Left kidney (tissue), 2 donors: ENCODE data around the gene DHRS12. TPM values are rescaled to one million over a fixed set of nuclear protein-coding genes. Genes with fewer than 3 reads are reported as not detected.

ENCODE experiments used
- DNase-seq: peaks from one replicate; pipeline ENCODE4 v3.0.0-alpha.2; 2013
- polyA plus RNA-seq: library from polyadenylated mRNA; unstranded; fragments of 120-200 nt; gene quantifications from one replicate; pipeline ENCODE4 v1.2.1, GENCODE V29; 2013; ENCODE audit not compliant: insufficient read length

The DHRS12 gene
- polyA plus RNA-seq, 1 donor, result 23.6 TPM

DNA sequence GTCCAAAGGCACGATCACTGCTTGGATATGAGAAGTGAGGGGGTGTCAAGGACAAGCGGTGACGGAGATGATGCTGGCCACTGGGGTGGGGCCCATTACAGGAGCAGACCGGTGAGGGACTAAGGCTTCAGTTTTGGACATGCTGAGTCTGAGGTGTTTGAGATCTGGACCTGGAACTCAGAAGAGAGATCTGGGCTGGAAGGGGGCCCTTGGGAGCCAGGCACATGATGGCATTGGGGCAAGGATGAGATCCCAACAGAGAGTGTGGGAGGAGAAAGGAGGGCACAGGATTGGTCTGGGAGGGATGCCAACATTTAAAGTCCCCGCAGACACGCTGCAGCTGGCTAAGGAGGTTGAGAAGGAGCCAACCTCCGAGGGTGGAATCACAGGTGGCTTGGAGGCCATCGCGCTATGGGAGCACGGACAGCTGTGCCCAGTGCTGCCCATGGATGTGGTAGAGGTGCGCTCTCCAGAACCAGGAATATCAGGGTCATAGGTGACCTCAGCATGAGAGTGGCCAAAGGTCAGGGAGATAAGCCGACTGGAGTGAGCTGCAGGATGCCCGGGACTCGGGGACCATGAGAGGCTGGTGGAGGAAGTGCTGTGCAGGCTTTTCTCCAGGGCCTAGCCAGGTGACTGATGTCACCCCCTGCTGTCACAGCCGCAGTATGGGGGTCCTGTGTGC is 21.8 kb downstream of the DHRS12 start:
- no peak for DNase-seq

DNA sequence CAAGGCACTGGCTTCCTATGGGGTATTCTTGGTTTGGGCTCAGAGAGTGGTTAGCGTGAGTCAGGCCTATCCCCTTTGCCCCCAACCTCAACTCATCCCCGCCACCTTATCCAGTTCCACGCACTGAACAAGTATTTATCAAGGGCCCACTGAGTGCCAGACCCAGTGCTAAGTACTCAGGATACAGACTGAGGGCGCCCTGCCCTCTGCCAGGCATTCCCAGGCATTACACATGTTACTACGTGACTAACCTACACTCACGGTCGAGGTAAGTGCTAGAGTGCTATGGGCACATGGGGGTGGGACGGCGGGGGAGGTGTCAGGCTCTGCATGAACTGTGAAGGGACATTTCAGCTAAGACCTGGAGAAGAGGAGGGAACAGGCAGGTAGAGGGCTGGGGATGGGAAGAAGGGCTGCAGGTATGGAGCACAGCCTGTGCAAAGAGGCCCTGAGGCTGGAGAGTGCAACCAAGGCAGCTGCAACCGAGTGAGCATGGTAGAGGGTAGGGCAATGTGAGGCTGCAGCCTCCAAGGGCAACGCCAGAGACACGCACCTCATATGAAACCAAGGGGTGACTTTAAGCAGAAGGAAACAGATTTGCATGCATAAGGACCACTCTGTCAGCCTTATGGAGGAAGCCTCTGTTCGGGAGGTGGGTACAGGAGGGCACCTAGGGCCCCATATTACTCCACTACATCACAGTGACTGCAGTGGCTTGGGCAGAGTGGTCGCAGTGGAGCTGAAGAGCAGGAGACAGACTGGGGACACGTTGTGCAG is 22.5 kb downstream of the DHRS12 start:
- no peak for DNase-seq

- DNase-seq, result no peak
Measured at GRCh38 chr13:51780099-51780498, 23.9 kb downstream of the DHRS12 start.

DNA sequence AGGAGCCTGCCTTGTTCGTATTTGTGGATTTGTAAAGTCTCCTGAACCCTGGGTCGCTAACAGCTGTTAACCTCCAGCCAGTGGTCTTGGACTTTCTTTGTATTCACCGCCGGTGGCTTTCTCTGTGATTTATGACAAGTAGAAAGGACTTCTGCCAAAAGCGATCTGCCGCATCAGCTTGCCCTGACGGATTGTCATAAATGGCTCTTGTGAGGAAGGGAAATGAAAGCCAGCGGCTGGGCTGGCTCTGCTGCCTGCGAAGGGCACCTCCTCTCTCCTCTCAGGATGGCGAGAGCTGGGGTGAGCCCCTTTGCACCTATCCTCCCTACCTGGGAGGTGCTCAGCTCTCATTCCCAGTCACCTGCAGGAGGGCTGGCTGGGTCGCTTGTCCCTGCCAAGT is 25.6 kb downstream of the DHRS12 start:
- no peak for DNase-seq

DNA sequence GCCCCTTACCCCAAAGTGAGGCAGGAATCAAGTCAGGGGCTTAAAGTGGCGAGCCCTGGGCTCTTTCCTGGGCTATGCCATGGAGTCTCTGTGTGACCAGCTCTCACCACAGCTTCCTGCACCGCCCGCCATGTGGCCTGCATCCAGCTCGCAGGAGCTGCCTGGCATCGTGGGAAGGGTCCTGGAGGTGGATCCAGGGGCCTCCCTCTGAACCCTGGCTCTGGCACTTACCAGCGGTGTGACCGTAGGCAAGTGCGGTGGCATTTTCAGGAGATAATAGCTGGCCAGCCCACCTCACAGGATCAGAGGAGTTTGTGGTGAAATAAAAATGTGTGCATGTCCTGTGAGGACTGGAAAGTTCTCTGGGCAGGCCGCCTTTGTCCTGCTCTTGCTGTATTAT is 26.0 kb downstream of the DHRS12 start:
- DNase-seq, result no peak

DNA sequence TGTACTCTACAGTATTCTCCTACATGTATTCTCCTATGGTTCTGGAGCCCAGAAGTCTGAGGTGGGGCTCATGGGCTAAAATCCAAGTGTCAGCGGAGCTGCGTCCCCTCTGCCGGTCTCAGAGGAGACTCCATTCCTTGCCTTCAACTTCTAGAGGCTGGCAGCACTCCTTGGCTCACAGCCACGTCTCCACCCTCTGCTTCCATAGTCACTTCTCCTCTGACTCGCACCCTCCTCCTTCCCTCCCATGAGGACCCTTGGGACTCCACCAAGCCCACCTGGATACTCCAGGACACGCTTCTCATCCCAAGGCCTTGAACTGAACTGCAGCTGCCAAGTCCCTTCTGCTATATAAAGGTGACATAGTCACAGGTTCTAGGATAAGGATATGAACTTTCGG is 27.8 kb downstream of the DHRS12 start:
- no peak for DNase-seq

- no peak for DNase-seq
Measured at GRCh38 chr13:51773515-51773914, 30.4 kb downstream of the DHRS12 start.

- DNase-seq, result no peak
Measured at GRCh38 chr13:51772781-51773180, 31.2 kb downstream of the DHRS12 start.

DNA sequence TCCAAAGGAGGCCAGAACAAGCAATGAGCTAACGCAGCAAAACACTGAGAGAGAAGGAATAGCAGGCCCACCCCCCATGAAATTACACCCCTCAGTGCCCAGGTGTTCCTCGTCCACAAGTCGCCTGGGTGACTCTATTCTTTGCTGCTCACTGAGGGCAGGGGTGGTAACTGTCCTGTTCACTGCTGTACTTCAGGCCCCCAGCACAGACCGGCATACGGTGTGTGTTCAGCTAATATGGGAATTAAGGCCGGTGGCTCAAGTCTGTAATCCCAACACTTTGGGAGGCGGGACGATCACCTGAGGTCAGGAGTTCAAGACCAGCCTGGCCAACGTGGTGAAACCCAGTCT is 31.9 kb downstream of the DHRS12 start:
- DNase-seq, result no peak

GRCh38 chr13:51771418-51772104 is 32.4 kb downstream of the DHRS12 start:
- no peak for DNase-seq

DNA sequence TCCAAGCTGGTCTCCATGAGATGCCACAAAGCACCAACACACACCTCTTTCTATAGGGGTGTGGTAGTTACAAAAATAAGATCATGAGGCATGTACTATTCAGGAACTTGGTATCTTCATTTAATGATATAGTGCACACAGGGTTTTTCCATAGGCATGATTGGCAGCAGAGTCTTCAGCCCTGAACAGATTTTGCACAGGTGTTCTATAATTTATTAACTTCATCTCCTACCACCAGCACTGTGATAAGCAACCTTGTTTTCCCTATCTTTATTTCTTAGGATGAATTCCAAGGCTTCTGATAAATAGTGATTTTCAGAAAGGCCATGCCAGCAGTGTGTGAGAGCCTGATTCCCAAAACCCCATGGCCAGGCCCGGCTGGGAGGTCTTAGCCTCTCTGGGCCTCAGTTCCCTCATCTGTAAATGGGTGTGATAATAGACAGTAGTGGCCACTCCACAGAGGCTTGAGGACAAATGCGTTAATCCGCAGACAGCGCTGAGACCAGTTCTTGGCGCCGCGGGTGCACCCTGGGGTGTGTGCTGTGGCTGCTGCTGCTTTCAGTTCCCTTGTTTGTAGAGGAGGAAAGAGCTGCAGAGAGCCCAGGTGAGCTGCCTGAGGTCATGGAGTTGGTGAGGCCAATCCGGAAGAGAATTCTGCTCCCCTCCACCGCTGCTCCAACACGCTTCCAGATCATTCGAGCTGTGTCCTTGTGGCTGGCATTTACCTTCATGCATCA is 33.1 kb downstream of the DHRS12 start:
- DNase-seq, result no peak

GRCh38 chr13:51770160-51770559 is 33.8 kb downstream of the DHRS12 start:
- no peak for DNase-seq

GRCh38 chr13:51769455-51770127 is 34.4 kb downstream of the DHRS12 start:
- no peak for DNase-seq

GRCh38 chr13:51768976-51769375 is 35.0 kb downstream of the DHRS12 start:
- no peak for DNase-seq

DNA sequence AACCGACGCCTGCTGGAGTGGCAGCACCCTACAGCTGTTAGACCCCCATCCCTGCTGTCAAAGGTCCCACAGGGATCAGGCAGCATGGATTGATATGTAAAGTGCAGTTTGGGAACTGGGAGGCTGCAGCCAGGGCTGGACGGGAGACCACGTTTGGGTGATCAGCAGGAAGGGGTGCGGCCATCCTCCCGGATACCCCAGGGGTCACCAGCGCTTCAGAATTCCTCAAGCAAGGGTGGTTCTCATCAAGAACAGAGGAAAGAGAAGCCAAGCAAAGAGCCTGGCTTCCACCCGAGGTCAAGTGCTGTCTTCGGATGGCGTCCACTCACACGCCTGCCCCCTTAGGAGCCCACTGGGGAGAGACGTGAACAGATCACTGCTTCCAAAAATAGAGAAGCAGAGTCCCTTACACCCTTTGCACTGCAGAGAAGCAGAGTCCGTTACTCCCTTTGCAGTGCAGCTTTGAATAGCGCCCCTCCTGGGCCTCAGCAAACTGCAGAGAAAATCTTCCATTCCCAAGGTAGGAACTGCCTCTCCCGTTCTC is 35.5 kb downstream of the DHRS12 start:
- no peak for DNase-seq

DNA sequence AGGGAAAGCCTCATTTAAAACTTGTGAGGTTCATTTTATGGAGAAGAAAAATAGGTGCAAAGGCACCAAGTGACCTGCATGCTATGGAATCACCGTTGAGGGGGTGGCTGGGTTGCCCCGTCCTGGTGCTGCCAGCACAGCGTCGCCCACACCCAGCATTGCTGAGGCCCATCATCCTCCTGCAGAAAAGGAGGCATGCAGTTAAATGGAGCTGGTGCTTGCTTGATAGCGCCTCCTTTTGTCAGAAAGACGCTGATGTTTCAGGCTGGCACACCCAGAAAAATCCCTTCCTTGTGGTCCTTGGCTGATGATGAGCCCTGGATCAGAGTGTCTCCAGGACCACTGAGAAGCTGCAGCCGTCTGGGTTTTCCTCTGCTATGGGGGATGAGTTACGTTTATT is 36.9 kb downstream of the DHRS12 start:
- no peak for DNase-seq

GRCh38 chr13:51765142-51765515 is 38.8 kb downstream of the DHRS12 start:
- DNase-seq, result no peak

GRCh38 chr13:51764184-51765141 is 39.5 kb downstream of the DHRS12 start:
- DNase-seq, result no peak

DNA sequence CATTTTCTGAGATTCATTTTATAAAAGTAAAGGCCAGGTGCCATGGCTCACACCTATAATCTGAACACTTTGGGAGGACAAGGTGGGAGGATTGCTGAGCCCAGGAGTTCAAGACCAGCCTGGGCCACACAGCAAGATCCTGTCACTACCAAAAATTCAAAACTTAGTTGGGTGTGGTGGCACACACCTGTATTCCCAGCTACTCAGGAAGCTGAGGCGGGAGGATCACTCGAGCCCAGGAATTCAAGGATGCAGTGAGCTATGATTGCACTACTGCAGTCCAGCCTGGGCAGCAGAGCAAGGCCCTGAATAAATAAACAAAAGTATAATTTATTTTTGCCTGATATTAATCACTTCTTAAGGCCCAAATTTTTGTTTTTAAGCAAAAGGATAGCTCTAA is 40.5 kb downstream of the DHRS12 start:
- DNase-seq, result no peak

DNA sequence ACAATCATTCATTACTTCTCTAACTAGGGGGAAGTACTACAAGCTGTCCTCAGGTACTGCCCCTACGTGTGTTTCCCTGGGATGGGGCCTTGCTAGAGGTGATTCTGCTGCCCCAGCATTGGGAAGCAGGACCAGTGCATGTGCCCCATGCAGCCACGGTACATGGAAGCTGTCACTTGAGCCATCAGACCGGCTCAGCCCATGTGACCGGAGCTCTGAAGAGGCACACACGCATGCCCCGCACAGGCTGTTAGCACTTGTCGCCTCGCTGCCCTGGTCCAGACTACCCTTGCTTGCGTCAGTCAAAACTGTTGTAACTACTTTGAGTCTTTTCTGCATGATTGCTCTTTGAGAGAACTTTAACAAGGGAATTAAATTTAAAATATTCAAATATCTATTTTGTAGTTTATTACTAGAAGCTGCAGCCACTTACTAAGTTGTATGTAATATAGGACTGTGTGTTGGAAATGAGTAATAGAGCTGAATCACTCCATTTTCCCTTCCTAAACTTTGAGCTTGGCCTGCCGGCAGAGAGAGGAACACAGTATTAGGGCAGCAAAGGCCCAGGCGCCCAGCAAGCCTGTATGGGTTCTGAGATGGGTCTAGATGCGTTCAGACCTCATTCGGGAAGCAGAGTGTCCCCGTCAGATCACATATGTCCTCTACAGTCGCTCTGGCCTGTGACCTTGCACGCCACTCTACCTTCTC is 42.2 kb downstream of the DHRS12 start:
- DNase-seq, result no peak
